Tibial nerve (tissue), 4 donors: ENCODE data around the gene SMAD3.
A peak's percentile ranks its signal among the peaks of the same experiment; 100 is the strongest.

Source experiments
- EP300 ChIP-seq, 2 donors: sonication (generic); formaldehyde crosslinking; IDR thresholded peaks; one replicate each; pipeline ENCODE4 v1.6.1; 2017; ENCODE audit warnings: antibody characterized with exemption in 2 of 2, mild to moderate bottlenecking in 1 of 2
- POLR2A ChIP-seq, 2 donors: fragments of 450-650 bp; IDR thresholded peaks; one replicate each; pipeline ENCODE4 v1.6.1; 2017; ENCODE audit warnings: antibody characterized with exemption in 2 of 2, mild to moderate bottlenecking in 2 of 2, moderate library complexity in 2 of 2
- TF ChIP-seq, protein P1 (sequence below), 5 experiments: fragments of 200-600 bp in 3 of 5; fragments of 450-650 bp in 2 of 5; sonication (generic) in 3 of 5; IDR thresholded peaks; one replicate each; pipeline ENCODE4 v1.5.1; 2016 to 2019; ENCODE audit warnings: antibody characterized with exemption in 5 of 5, mild to moderate bottlenecking in 3 of 5, moderate library complexity in 2 of 5

DNA sequence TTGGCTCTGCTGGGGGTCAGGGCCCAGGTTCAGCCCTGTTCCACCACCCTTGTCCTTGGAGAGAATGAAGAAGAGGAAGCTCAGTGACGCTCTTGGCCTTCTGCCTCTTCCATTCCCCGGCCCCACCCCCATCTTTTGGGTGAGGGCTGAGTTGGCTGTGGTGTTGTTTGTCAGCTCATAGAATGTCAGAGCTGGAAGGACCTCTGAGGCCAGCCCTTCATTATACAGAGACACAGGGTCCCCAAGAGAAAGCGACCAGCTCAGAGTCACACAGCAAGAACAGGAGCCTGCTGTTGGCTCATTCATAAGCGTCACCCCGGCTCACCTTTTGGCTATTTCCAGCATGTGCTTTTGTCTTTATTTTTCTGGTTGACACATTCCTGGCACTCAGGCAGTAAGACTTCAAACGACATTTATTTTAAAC lies 120.8 kb downstream of the SMAD3 start:
- TF ChIP-seq, protein P1, sequence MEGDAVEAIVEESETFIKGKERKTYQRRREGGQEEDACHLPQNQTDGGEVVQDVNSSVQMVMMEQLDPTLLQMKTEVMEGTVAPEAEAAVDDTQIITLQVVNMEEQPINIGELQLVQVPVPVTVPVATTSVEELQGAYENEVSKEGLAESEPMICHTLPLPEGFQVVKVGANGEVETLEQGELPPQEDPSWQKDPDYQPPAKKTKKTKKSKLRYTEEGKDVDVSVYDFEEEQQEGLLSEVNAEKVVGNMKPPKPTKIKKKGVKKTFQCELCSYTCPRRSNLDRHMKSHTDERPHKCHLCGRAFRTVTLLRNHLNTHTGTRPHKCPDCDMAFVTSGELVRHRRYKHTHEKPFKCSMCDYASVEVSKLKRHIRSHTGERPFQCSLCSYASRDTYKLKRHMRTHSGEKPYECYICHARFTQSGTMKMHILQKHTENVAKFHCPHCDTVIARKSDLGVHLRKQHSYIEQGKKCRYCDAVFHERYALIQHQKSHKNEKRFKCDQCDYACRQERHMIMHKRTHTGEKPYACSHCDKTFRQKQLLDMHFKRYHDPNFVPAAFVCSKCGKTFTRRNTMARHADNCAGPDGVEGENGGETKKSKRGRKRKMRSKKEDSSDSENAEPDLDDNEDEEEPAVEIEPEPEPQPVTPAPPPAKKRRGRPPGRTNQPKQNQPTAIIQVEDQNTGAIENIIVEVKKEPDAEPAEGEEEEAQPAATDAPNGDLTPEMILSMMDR (IDR thresholded peaks at IDR 0.05): no peak
- TF ChIP-seq POLR2A (IDR thresholded peaks at IDR 0.05) (no peak), EP300 (IDR thresholded peaks at IDR 0.05) (peak in 1 of 2 donors; percentile 68)
